Measurements from ENCODE around the gene TMEM87B. TPM values are rescaled to one million over a fixed set of nuclear protein-coding genes. Genes with fewer than 3 reads are reported as not detected.

Gene TMEM87B
- total RNA-seq, 2 donors from 2014 or later = 26.1 to 35.3 TPM

GRCh38 chr2:112140899-112141625, 86.0 kb downstream of the TMEM87B start:
- H3K27ac ChIP-seq = no peak overlapping the region
- H3K27me3 ChIP-seq (replicated peaks; ENCODE audit: insufficient read depth) = no peaks in the 10 kb centered on the region
- H3K9me3 ChIP-seq = no peaks in the 10 kb centered on the region
- no peak overlapping the region for H3K4me3 ChIP-seq
- H3K4me1 ChIP-seq (ENCODE audit: control insufficient read depth in 1 of 2, low read depth in 2 of 2) = peaks cover 0 to 15% of the 10 kb centered on the region in 2 donors
- ATAC-seq (ENCODE audit: insufficient number of reproducible peaks, low FRiP score, low read depth) (no peak), DNase-seq (ENCODE audit: low spot score) (no peak)
- no peak for TF ChIP-seq CTCF (IDR thresholded peaks at IDR 0.05)
- no peaks in the 10 kb centered on the region for H3K36me3 ChIP-seq

- no peak for ATAC-seq (ENCODE audit: insufficient number of reproducible peaks, low FRiP score, low read depth)
Measured at GRCh38 chr2:112141626-112142007, 86.5 kb downstream of the TMEM87B start.

GRCh38 chr2:112142525-112143078, 87.5 kb downstream of the TMEM87B start:
- peaks cover 0 to 11% of the 10 kb centered on the region in 2 donors for H3K4me1 ChIP-seq (ENCODE audit: control insufficient read depth in 1 of 2, low read depth in 2 of 2)
- ATAC-seq (ENCODE audit: insufficient number of reproducible peaks, low FRiP score, low read depth) (no peak), DNase-seq (ENCODE audit: low spot score) (no peak)
- no peaks in the 10 kb centered on the region for H3K36me3 ChIP-seq
- no peak overlapping the region for H3K4me3 ChIP-seq
- H3K9me3 ChIP-seq = no peaks in the 10 kb centered on the region
- no peaks in the 10 kb centered on the region for H3K27me3 ChIP-seq (replicated peaks; ENCODE audit: insufficient read depth)
- TF ChIP-seq CTCF (IDR thresholded peaks at IDR 0.05) = no peak
- no peak overlapping the region for H3K27ac ChIP-seq

More at GRCh38 chr2:112141626-112142007, 86.5 kb downstream of the TMEM87B start:
- H3K4me3 ChIP-seq = no peak overlapping the region
- no peaks in the 10 kb centered on the region for H3K9me3 ChIP-seq
- peaks cover 0 to 15% of the 10 kb centered on the region in 2 donors for H3K4me1 ChIP-seq (ENCODE audit: control insufficient read depth in 1 of 2, low read depth in 2 of 2)
- no peak for TF ChIP-seq CTCF (IDR thresholded peaks at IDR 0.05)
- H3K36me3 ChIP-seq = no peaks in the 10 kb centered on the region
- no peak for DNase-seq (ENCODE audit: low spot score)
- no peaks in the 10 kb centered on the region for H3K27me3 ChIP-seq (replicated peaks; ENCODE audit: insufficient read depth)
- H3K27ac ChIP-seq = no peak overlapping the region

- Histone ChIP-seq H3K9me3 (no peaks in the 10 kb centered on the region), H3K4me3 (no peak overlapping the region), H3K4me1 (ENCODE audit: control insufficient read depth in 1 of 2, low read depth in 2 of 2) (peaks cover 0 to 7% of the 10 kb centered on the region in 2 donors), H3K27me3 (replicated peaks; ENCODE audit: insufficient read depth) (no peaks in the 10 kb centered on the region), H3K36me3 (no peaks in the 10 kb centered on the region), H3K27ac (no peak overlapping the region)
- no peak for TF ChIP-seq CTCF (IDR thresholded peaks at IDR 0.05)
- no peak for ATAC-seq (ENCODE audit: insufficient number of reproducible peaks, low FRiP score, low read depth)
- no peak for DNase-seq (ENCODE audit: low spot score)
Measured at GRCh38 chr2:112143150-112143549, 88.1 kb downstream of the TMEM87B start.

- ATAC-seq (ENCODE audit: insufficient number of reproducible peaks, low FRiP score, low read depth) (no peak), DNase-seq (ENCODE audit: low spot score) (no peak)
- Histone ChIP-seq H3K4me1 (ENCODE audit: control insufficient read depth in 1 of 2, low read depth in 2 of 2) (peaks cover 0 to 7% of the 10 kb centered on the region in 2 donors), H3K27me3 (replicated peaks; ENCODE audit: insufficient read depth) (no peaks in the 10 kb centered on the region), H3K27ac (no peak overlapping the region), H3K9me3 (no peaks in the 10 kb centered on the region), H3K36me3 (no peaks in the 10 kb centered on the region), H3K4me3 (no peak overlapping the region)
- no peak for TF ChIP-seq CTCF (IDR thresholded peaks at IDR 0.05)
Measured at GRCh38 chr2:112144966-112145365, 89.9 kb downstream of the TMEM87B start.

Measured in thoracic aorta (tissue), 2 donors.